Keratinocyte (primary cell): ENCODE data around the gene IL15RA. TPM values are rescaled to one million over a fixed set of nuclear protein-coding genes. Genes with fewer than 3 reads are reported as not detected.

ENCODE experiments used
- DNase-seq: peaks from one replicate; pipeline ENCODE4 v3.0.0-alpha.2; 2011; ENCODE audit warnings: low read depth, missing footprints, low spot score
- FAIRE-seq: peaks from 2 replicates; lab custom pipeline; 2011; peaks lifted over from hg19 to GRCh38; lab: Jason Lieb, UNC
- H2AFZ ChIP-seq: 2 replicates; pipeline ENCODE4 v1.6.0; 2012; ENCODE audit warnings: low read length, control low read depth, inconsistent platforms; ENCODE audit not compliant: control insufficient read depth
- H3K27ac ChIP-seq: 2 replicates; pipeline ENCODE4 v1.5.1; 2011; ENCODE audit warnings: low read length; ENCODE audit not compliant: control insufficient read depth, insufficient read depth
- H3K27me3 ChIP-seq: 3 replicates; pipeline ENCODE4 v1.6.0; 2011; ENCODE audit warnings: low read length; ENCODE audit not compliant: control insufficient read depth, insufficient read depth; ENCODE audit errors: extremely low read depth
- H3K36me3 ChIP-seq, 2 experiments: 2 replicates in 1 of 2; 3 replicates in 1 of 2; pipeline ENCODE4 v1.5.1; 2011; ENCODE audit warnings: low read length in 2 of 2, mild to moderate bottlenecking in 1 of 2; ENCODE audit not compliant: control insufficient read depth in 2 of 2, insufficient read depth in 2 of 2; ENCODE audit errors: extremely low read depth in 1 of 2
- H3K4me1 ChIP-seq: 3 replicates; pipeline ENCODE4 v1.5.1; 2011; ENCODE audit warnings: low read length; ENCODE audit not compliant: control insufficient read depth, insufficient read depth; ENCODE audit errors: extremely low read depth
- H3K4me2 ChIP-seq: 3 replicates; pipeline ENCODE4 v1.6.0; 2011; ENCODE audit warnings: low read depth, low read length; ENCODE audit not compliant: control insufficient read depth, insufficient read depth; ENCODE audit errors: extremely low read depth
- H3K4me3 ChIP-seq, 3 experiments: fragments of 200-600 bp in 1 of 3; sonication (generic) in 1 of 3; 2 replicates in 2 of 3; 3 replicates in 1 of 3; pipeline ENCODE4 v1.5.1; 2011 to 2016; ENCODE audit warnings: low read length in 3 of 3, mild to moderate bottlenecking in 3 of 3, control low read depth in 2 of 3, inconsistent platforms in 1 of 3, low read depth in 1 of 3, mixed read lengths in 1 of 3, mixed run types in 1 of 3, moderate library complexity in 1 of 3; ENCODE audit not compliant: control insufficient read depth in 2 of 3, insufficient read depth in 2 of 3; ENCODE audit errors: extremely low read depth in 1 of 3
- H3K79me2 ChIP-seq: 2 replicates; pipeline ENCODE4 v1.6.0; 2012; ENCODE audit warnings: low read length; ENCODE audit not compliant: control insufficient read depth, insufficient read depth
- H3K9ac ChIP-seq: 3 replicates; pipeline ENCODE4 v1.6.0; 2011; ENCODE audit warnings: low read length; ENCODE audit not compliant: control insufficient read depth, insufficient read depth; ENCODE audit errors: extremely low read depth
- H3K9me1 ChIP-seq: 3 replicates; pipeline ENCODE4 v1.6.0; 2011; ENCODE audit warnings: low read length; ENCODE audit not compliant: control insufficient read depth, insufficient read depth; ENCODE audit errors: extremely low read depth
- H3K9me3 ChIP-seq: 2 replicates; pipeline ENCODE4 v1.5.1; 2012; ENCODE audit warnings: low read depth, low read length; ENCODE audit not compliant: control insufficient read depth
- H4K20me1 ChIP-seq: 3 replicates; pipeline ENCODE4 v1.6.0; 2011; ENCODE audit warnings: low read length; ENCODE audit not compliant: control insufficient read depth, insufficient read depth; ENCODE audit errors: extremely low read depth
- CTCF ChIP-seq, 3 experiments: IDR thresholded peaks in 1 of 3; conservative IDR thresholded peaks in 1 of 3; optimal IDR thresholded peaks in 1 of 3; 2 replicates in 2 of 3; 3 replicates in 1 of 3; pipeline versions ENCODE3 to v1.5.1; 2011; ENCODE audit warnings: low read length in 3 of 3, mild to moderate bottlenecking in 3 of 3, moderate library complexity in 2 of 3, control low read depth in 1 of 3, inconsistent platforms in 1 of 3; ENCODE audit not compliant: insufficient read depth in 2 of 3; ENCODE audit errors: extremely low read depth in 1 of 3
- EZH2 ChIP-seq: IDR thresholded peaks from one replicate; pipeline ENCODE4 v1.6.1; 2012; ENCODE audit warnings: inconsistent platforms, mild to moderate bottlenecking, low read length, moderate library complexity
- dilution Hi-C: fragments of 300-500 bp; cut with MboI; formaldehyde crosslinking; loops from one replicate; pipeline ENCODE4 v1.7.0; 2020; ENCODE audit warnings: low sequenced_read_pairs; ENCODE audit not compliant: extremely low pct_ligation_motif_present
- polyA plus RNA-seq, 5 experiments: library from polyadenylated mRNA; depleted of rRNA in 3 of 5; stranded (reverse) in 3 of 5; stranded (forward) in 1 of 5; unstranded in 1 of 5; fragments of >200 nt; gene quantifications; 1 replicate in 1 of 5; 2 replicates in 3 of 5; 3 replicates in 1 of 5; pipeline versions ENCODE4 v1.2.1 to v1.2.3, GENCODE V29; 2011 to 2012; ENCODE audit warnings: missing spikeins in 2 of 5, low read depth in 1 of 5, low replicate concordance in 1 of 5

The IL15RA gene
- polyA plus RNA-seq, 1 donor (not counting 4 experiments of a cell fraction or from before 2014, with no cell fraction given), result 3.8 TPM

GRCh38 chr10:5968037-5968680 is 9.2 kb downstream of the IL15RA start:
- no peak for TF ChIP-seq CTCF (optimal IDR thresholded peaks at IDR 0.05 in 1 of 3, IDR thresholded peaks at IDR 0.05 in 1 of 3, conservative IDR thresholded peaks at IDR 0.05 in 1 of 3; ENCODE audit: extremely low read depth in 1 of 3, insufficient read depth in 2 of 3, low read length in 3 of 3)
- TF ChIP-seq EZH2, result no peak
- H3K4me3 ChIP-seq, result no peak overlapping the region
- dilution Hi-C loops, result loop anchor here (25.0 kb wide), 1 partner anchor 119 kb away; the partner anchor contains the start of gene RBM17
- H3K79me2 ChIP-seq, result no peaks in the 10 kb centered on the region
- H3K36me3 ChIP-seq, result no peaks in the 10 kb centered on the region
- no peaks in the 10 kb centered on the region for H3K9me1 ChIP-seq
- H3K4me2 ChIP-seq, result no peak overlapping the region
- no peak overlapping the region for H3K27ac ChIP-seq
- H4K20me1 ChIP-seq, result no peaks in the 10 kb centered on the region
- FAIRE-seq (no peak), DNase-seq (no peak)
- no peaks in the 10 kb centered on the region for H3K27me3 ChIP-seq
- H3K9ac ChIP-seq, result no peak overlapping the region
- peaks cover 8% of the 10 kb centered on the region for H3K4me1 ChIP-seq
- H3K9me3 ChIP-seq, result no peaks in the 10 kb centered on the region
- no peak overlapping the region for H2AFZ ChIP-seq

- Histone ChIP-seq H3K27me3 (no peaks in the 10 kb centered on the region), H3K27ac (no peak overlapping the region), H3K9ac (no peak overlapping the region), H3K4me2 (no peak overlapping the region), H4K20me1 (no peaks in the 10 kb centered on the region), H3K4me1 (no peaks in the 10 kb centered on the region), H3K4me3 (no peak overlapping the region), H3K9me3 (no peaks in the 10 kb centered on the region), H3K9me1 (no peaks in the 10 kb centered on the region), H3K36me3 (no peaks in the 10 kb centered on the region), H3K79me2 (no peaks in the 10 kb centered on the region), H2AFZ (no peak overlapping the region)
- TF ChIP-seq CTCF (optimal IDR thresholded peaks at IDR 0.05 in 1 of 3, IDR thresholded peaks at IDR 0.05 in 1 of 3, conservative IDR thresholded peaks at IDR 0.05 in 1 of 3; ENCODE audit: extremely low read depth in 1 of 3, insufficient read depth in 2 of 3, low read length in 3 of 3), result no peak
- no peak for TF ChIP-seq EZH2
- dilution Hi-C loops, result loop anchor here (25.0 kb wide), 1 partner anchor 122 kb away; the partner anchor contains the start of gene RBM17
- DNase-seq (no peak), FAIRE-seq (no peak)
These were observed 12.1 kb downstream of the IL15RA start for GRCh38 chr10:5965266-5965665.
